H1 (cell line): ENCODE data around the gene ABHD6.

ENCODE experiments used
- KDM1A ChIP-seq: fragments of 200-600, 300-600 bp; sonication (generic); IDR thresholded peaks from 2 replicates; pipeline ENCODE4 v1.7.1; 2016; ENCODE audit warnings: mild to moderate bottlenecking, low read length, borderline replicate concordance
- POLR2A ChIP-seq, 2 experiments: IDR thresholded peaks; 1 replicate in 1 of 2; 2 replicates in 1 of 2; pipeline ENCODE4 v1.6.1; 2011; ENCODE audit warnings: low read depth in 2 of 2, low read length in 2 of 2, mild to moderate bottlenecking in 2 of 2; ENCODE audit errors: control extremely low read depth in 1 of 2
- RAD21 ChIP-seq, 2 experiments: IDR thresholded peaks in 1 of 2; conservative IDR thresholded peaks in 1 of 2; 2 replicates each; pipeline ENCODE4 v1.6.1; 2011; ENCODE audit warnings: low read depth in 2 of 2, low read length in 2 of 2, improper control_type of control experiment in 1 of 2, inconsistent platforms in 1 of 2, mild to moderate bottlenecking in 1 of 2, moderate library complexity in 1 of 2
- SUZ12 ChIP-seq: fragments of 200-600 bp; sonication (generic); IDR thresholded peaks from 2 replicates; pipeline ENCODE4 v1.6.1; 2012; ENCODE audit warnings: mild to moderate bottlenecking, inconsistent platforms, low read length, moderate library complexity, mixed read lengths

DNA sequence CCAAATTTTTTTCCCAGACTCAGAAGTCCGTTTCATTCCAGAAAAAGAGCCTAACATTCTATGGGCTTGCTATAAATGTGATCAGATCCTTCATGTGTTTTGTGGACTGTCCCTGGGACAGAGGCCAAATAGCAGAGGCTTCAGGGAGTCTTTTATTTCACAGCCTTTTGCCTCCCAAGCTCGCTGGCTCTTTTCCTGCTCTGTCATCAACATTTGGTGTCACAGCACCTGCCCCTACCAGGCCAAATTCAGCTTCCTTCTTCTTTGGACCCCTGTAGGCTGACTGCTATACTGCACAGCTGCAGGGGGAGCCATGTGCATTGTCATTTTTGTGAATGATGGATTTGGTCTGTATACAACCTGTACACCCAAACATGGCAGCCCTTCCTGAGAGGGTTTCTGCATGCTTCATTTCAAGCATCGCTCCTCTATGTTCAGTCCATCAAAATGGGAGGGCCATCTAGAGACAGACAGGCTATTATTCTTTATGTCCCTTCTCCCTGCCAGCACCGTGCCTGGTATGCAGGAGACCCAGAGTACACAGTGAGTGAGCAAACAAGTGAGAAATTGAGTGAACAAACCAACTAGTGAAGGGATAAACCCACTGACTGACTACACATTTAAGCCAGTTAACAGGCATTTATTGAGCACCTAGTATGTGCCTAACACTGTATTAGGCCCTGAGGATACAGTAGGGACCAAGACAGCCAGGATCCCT lies 50.6 kb downstream of the ABHD6 start:
- TF ChIP-seq RAD21 (IDR thresholded peaks at IDR 0.05 in 1 of 2, conservative IDR thresholded peaks at IDR 0.05 in 1 of 2; ENCODE audit: low read depth in 2 of 2, low read length in 2 of 2) (no peak), POLR2A (IDR thresholded peaks at IDR 0.05; ENCODE audit: control extremely low read depth in 1 of 2, low read depth in 2 of 2, low read length in 2 of 2) (no peak), SUZ12 (no peak), KDM1A (no peak)
